ENCODE results near the gene PIAS1.

PIAS1 gene

GRCh38 chr15:68053001-68053400 lies 1.1 kb upstream of the PIAS1 start:
- no peak for TF ChIP-seq CTCF (IDR thresholded peaks at IDR 0.05)

GRCh38 chr15:68054628-68055223 lies 611 bp downstream of the PIAS1 start:
- no peak for TF ChIP-seq CTCF (IDR thresholded peaks at IDR 0.05)

- TF ChIP-seq CTCF (IDR thresholded peaks at IDR 0.05), result no peak
These were observed 1.1 kb downstream of the PIAS1 start for GRCh38 chr15:68055224-68055705.

GRCh38 chr15:68056097-68056865 lies 2.2 kb downstream of the PIAS1 start:
- TF ChIP-seq CTCF (IDR thresholded peaks at IDR 0.05), result no peak

GRCh38 chr15:68057034-68057433 lies 2.9 kb downstream of the PIAS1 start:
- no peak for TF ChIP-seq CTCF (IDR thresholded peaks at IDR 0.05)

GRCh38 chr15:68057758-68058157 lies 3.6 kb downstream of the PIAS1 start:
- TF ChIP-seq CTCF (IDR thresholded peaks at IDR 0.05), result no peak

- TF ChIP-seq CTCF (IDR thresholded peaks at IDR 0.05), result no peak
These were observed 5.5 kb downstream of the PIAS1 start for GRCh38 chr15:68059630-68060029.
